GM19043 (cell line): ENCODE results near the gene CRIM1.

Source experiments
- ATAC-seq: cut with Tn5 transposase; IDR thresholded peaks from one replicate; pipeline ENCODE4 v1.9.1; 2021; ENCODE audit warnings: low read depth; ENCODE audit not compliant: unreplicated experiment

The CRIM1 gene

GRCh38 chr2:36540986-36541754, 185.6 kb downstream of the CRIM1 start:
- no peak for ATAC-seq

DNA sequence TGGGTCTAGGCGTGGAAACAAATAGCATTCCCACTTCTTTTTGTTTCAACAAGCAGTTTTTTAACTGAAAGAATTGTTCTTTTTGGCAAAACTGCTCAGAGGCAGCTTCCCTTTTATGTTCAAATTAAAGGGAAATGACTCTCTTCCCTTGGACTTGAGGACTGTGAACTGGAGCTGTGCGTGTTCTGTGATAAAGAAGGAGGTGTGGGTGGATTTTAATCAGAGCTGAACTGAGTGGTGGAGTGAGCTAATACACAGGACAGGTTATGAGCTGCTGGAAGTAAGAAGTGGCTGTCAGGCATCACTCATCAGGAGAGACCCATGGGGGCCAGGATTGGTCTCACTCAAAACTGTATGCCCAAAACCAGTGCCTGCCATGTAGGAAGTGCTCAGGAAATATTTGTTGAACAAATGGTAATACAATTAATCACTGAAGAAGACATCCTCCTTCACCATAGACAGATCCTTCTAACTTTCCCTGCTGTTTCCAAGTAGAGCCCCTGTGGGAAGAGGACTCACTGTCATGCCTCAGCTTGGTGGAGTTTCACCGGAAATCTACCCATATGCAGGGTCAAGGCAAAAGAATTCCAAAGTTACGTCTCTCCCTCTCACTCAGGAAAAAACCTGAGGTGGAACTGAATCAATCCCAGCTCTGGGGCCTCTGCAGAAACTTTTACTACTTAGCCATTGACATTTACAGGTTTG, 186.5 kb downstream of the CRIM1 start:
- ATAC-seq, result no peak

DNA sequence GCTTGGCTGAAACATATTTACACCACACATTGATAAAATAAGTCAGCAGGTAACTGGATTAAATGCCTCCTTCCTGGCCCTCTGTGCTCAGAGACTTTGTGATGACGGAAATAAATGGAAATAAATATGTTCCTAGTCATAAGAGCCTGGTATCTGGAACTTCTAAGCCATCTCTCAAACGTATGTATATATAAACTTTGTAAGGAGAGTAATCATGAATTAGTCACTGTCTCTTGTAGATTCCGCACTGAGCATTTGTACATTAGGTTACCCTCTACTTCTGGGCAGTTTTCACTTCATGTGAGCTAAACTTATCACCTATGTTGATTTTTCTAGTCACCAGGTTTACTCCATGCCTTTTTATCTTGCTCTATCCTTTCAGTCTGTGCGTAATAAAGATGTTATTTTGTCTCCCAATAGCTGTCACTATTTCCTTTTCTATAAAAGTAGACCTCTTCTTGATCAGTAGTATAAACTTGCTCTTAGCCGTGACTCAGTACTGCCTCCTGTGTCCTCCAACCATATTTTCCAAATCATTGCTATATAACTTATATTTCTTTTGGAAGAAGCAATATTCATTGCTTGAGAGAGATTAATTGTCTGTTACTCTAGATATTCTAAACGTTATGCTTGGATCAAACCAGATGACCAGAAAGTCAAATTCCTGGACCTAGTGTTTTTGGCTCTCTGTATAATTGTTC, 189.2 kb downstream of the CRIM1 start:
- ATAC-seq, result no peak

- ATAC-seq, result no peak
Measured at GRCh38 chr2:36545871-36546416, 190.4 kb downstream of the CRIM1 start.

GRCh38 chr2:36547906-36548305, 192.3 kb downstream of the CRIM1 start:
- ATAC-seq, result no peak

DNA sequence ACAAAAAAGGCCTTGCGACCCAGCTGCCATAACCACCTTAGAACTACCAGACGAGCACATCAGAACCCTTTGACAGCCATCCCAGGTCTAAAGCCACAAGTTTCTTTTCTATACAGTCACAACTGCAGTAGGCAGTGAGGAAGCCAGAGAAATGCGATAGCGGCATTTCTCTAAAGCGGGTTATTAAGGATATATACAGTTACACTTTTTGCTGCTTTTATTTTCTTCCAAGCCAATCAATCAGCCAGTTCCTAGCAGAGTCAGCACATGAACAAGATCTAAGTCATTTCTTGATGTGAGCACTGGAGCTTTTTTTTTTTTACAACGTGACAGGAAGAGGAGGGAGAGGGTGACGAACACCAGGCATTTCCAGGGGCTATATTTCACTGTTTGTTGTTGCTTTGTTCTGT, 193.6 kb downstream of the CRIM1 start:
- no peak for ATAC-seq

- no peak for ATAC-seq
Measured at GRCh38 chr2:36550006-36550405, 194.4 kb downstream of the CRIM1 start.

GRCh38 chr2:36553683-36554082, 198.1 kb downstream of the CRIM1 start:
- no peak for ATAC-seq

- ATAC-seq, result no peak
Measured at GRCh38 chr2:36554531-36554930, 199.0 kb downstream of the CRIM1 start.

DNA sequence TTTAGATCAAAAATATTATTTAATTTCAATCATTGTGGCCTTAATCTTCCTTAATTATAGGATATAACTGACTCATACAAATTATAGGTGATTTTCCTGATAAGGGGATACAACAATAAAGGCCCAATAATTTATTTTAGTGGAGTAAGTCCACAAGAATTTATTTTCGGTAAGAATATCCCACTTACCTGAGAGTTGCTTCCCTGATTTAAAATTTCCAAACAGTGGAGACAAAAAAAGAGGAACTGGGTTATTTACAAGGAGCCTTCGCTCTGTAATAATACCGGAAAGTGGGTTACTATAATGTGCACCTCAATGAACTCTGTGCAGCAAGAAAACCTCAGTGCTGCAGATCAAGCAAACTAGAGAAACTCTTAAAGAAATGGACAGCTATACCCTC, 200.2 kb downstream of the CRIM1 start:
- ATAC-seq, result no peak

GRCh38 chr2:36556842-36557241, 201.3 kb downstream of the CRIM1 start:
- no peak for ATAC-seq

DNA sequence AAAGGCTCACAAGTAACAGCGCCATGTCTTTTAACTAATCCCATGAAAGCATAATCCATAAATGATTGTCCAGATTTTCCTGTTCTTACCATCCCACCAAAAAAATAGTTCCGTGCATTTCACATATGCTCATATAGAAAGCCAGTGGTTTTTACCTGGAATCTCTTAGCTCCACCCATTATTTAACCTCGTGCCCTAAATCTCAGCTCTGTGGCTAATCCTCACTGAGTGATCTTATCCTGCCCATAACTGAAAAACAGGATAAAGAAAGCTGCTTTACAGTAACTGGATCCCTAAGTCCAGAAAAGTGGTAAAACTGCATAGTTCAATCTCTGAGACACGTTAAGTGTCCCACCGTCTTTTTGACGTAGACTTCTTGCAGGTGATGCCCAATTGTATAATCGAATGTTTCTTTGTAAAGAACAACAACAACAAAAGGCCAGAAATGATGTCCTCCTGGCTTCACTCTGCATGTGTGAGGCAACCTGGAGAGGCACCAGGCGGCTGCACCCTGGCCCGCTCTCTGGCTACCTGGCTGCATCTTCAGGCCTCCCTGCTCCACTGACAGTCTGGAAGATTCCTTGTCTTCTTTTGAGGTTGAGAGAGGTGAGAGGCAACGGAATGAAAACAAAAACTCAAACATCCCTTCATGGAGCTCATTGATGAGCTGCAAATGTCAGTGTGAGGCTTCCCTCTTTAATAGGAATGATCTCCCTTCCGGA, 203.8 kb downstream of the CRIM1 start:
- no peak for ATAC-seq

GRCh38 chr2:36560726-36561125, 205.1 kb downstream of the CRIM1 start:
- no peak for ATAC-seq

DNA sequence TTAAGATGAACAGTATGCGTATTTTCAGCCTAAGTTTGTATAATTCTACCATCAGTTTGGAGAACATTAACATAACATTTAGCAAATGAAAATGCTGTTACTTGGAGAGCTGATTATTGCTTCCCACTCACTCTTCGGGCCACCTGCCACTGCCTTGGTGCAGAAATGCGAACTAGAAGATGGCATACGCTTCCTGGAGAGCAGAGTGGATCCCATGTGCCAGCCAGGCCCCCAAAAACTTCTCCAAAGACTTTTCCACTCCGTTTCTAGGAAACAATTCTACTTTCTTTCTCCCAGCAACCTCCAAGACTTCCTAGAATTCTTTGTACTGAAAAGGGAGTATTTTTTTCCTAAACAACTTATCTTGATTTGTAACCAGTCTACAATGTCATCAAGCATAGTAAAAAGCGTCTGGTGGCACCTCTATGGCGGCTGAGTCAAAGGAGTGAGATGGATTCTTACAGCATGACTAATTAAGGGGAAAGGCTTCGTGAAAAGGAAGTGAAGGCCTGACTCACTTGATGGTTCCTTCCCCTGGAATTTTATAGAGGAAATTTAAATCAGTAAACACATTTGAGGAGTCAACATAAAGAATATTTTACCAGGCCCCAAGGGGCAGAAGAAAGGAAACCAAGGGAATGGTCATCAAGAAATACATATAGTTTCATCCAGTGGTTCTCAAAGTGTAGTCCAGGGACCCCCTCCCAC, 205.8 kb downstream of the CRIM1 start:
- ATAC-seq, result no peak

DNA sequence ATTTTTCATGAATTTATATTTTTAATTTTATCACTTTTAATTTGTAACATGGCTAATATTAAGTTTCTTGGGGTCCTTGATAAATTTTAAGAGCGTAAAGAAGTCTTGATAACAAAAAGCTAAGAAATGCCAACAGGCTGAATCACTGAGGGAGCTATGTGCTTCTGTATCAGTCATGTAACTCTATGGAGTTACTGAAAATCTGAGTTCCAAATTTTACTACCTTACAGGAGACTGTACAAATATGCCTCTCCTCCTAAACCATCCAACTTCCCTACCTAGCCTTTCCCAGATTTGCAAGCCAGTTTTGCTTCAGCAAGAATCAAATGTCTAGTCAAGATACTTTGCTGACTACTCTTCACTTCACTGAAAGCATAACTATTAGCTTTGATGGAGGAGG, 206.7 kb downstream of the CRIM1 start:
- ATAC-seq, result no peak

GRCh38 chr2:36562973-36563532, 207.5 kb downstream of the CRIM1 start:
- no peak for ATAC-seq

DNA sequence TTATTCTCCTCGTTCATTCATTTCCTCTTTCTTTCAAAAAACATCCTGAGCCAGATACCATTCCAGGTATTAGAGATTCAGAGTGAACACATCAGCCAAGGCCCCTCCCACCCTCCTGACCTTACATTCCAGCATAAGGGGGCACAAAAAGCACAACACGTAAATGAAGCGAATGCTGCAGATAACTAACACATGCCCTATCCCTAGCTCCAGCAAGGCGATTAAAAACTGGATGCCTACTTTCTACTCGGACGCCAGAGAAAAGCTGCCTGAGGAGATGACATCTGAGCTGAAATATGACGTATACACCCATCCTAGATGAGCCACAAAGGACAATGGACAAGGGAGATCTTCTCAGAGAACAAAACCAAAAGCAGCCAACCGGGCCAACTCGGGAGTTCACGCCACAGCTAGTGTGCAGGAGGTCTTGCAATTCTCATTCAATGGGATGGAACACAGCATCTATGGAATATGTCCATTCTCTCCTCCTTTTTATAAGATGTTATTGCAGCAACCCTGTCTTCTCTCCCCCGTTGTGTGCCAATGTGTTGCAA, 208.9 kb downstream of the CRIM1 start:
- no peak for ATAC-seq

- no peak for ATAC-seq
Measured at GRCh38 chr2:36565712-36566111, 210.1 kb downstream of the CRIM1 start.

GRCh38 chr2:36566887-36567286, 211.3 kb downstream of the CRIM1 start:
- no peak for ATAC-seq
